Measurements from ENCODE around the gene OR52H1.

- TF ChIP-seq TAF1 (IDR thresholded peaks at IDR 0.05; ENCODE audit: borderline replicate concordance, insufficient read depth, low read length) (no peak), POLR2AphosphoS5 (IDR thresholded peaks at IDR 0.05; ENCODE audit: low read depth, low read length) (no peak), REST (IDR thresholded peaks at IDR 0.05; ENCODE audit: insufficient read depth in 1 of 2, low read depth in 2 of 2, low read length in 2 of 2) (no peak)
These were observed 26.8 kb upstream of the OR52H1 start for GRCh38 chr11:5575152-5575551.
